ENCODE results near the gene ZNF579.

ZNF579 gene

GRCh38 chr19:55527197-55528029 is 53.2 kb downstream of the ZNF579 start:
- H3K4me3 ChIP-seq (ENCODE audit: low read depth, low read length) = no peak overlapping the region
- no peak for TF ChIP-seq CTCF (IDR thresholded peaks at IDR 0.05; ENCODE audit: low read depth, low read length, missing control alignments)
- no peak for DNase-seq (ENCODE audit: low read depth)

Data from GM12864 (cell line).